OCI-LY3 (cell line): ENCODE results near the gene SOD1.

ENCODE experiments used
- EZH2phosphoT487 ChIP-seq: fragments of 200-600 bp; shearing (Covaris generic); IDR thresholded peaks from 2 replicates; pipeline ENCODE4 v1.6.1; 2018; ENCODE audit warnings: antibody characterized with exemption, mixed run types, low read depth
- TF ChIP-seq, protein P1 (sequence below): fragments of 200-600, 300-600 bp; sonication (generic); IDR thresholded peaks from 2 replicates; pipeline ENCODE4 v1.5.1; 2014; ENCODE audit warnings: antibody characterized with exemption, low read length, low read depth

DNA sequence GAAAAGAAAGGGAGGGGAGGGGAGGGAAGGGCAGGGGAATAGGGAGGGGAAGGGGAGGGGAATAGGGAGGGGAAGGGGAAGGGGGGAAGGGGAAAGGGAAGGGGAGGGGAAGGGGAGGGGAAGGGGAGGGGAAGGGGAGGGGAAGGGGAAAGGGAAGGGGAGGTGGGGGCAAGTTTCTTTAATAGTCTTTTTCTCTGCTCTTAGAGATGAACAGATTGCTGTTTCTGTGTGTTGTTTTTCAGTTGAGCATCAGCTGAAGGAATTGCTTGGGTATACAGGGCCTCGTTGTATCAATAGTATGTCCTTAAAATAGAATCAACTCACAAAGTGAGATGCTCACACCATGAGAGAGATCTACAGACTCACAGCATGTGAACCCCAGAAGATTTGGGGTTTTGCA, 44.8 kb upstream of the SOD1 start:
- TF ChIP-seq, protein P1, sequence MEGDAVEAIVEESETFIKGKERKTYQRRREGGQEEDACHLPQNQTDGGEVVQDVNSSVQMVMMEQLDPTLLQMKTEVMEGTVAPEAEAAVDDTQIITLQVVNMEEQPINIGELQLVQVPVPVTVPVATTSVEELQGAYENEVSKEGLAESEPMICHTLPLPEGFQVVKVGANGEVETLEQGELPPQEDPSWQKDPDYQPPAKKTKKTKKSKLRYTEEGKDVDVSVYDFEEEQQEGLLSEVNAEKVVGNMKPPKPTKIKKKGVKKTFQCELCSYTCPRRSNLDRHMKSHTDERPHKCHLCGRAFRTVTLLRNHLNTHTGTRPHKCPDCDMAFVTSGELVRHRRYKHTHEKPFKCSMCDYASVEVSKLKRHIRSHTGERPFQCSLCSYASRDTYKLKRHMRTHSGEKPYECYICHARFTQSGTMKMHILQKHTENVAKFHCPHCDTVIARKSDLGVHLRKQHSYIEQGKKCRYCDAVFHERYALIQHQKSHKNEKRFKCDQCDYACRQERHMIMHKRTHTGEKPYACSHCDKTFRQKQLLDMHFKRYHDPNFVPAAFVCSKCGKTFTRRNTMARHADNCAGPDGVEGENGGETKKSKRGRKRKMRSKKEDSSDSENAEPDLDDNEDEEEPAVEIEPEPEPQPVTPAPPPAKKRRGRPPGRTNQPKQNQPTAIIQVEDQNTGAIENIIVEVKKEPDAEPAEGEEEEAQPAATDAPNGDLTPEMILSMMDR = no peak
- TF ChIP-seq EZH2phosphoT487 = no peak
